Measurements from ENCODE around the gene RPL35.

GRCh38 chr9:124820698-124821623 is 40.8 kb downstream of the RPL35 start:
- TF ChIP-seq CTCF (IDR thresholded peaks at IDR 0.05) (no peak), POLR2A (IDR thresholded peaks at IDR 0.05) (no peak)
